Transverse colon (tissue), 4 donors: ENCODE data around the gene SEMA3A.

Experiments used
- EP300 ChIP-seq: sonication (generic); formaldehyde crosslinking; IDR thresholded peaks from one replicate; pipeline ENCODE4 v1.6.1; 2017; ENCODE audit warnings: antibody characterized with exemption, low read depth
- POLR2A ChIP-seq: fragments of 450-650 bp; IDR thresholded peaks from one replicate; pipeline ENCODE4 v1.6.1; 2016; ENCODE audit warnings: antibody characterized with exemption, mild to moderate bottlenecking, moderate library complexity
- POLR2AphosphoS5 ChIP-seq, 3 donors: sonication (generic); formaldehyde crosslinking; IDR thresholded peaks; one replicate each; pipeline ENCODE4 v1.6.1; 2016; ENCODE audit warnings: antibody characterized with exemption in 3 of 3
- TF ChIP-seq, protein P1 (sequence below), 5 experiments: fragments of 200-600 bp in 3 of 5; fragments of 450-650 bp in 2 of 5; sonication (generic) in 3 of 5; IDR thresholded peaks; 1 replicate in 2 of 5; 2 replicates in 3 of 5; pipeline ENCODE4 v1.5.1; 2016 to 2017; ENCODE audit warnings: antibody characterized with exemption in 5 of 5, inconsistent platforms in 3 of 5, mild to moderate bottlenecking in 2 of 5, moderate library complexity in 1 of 5

DNA sequence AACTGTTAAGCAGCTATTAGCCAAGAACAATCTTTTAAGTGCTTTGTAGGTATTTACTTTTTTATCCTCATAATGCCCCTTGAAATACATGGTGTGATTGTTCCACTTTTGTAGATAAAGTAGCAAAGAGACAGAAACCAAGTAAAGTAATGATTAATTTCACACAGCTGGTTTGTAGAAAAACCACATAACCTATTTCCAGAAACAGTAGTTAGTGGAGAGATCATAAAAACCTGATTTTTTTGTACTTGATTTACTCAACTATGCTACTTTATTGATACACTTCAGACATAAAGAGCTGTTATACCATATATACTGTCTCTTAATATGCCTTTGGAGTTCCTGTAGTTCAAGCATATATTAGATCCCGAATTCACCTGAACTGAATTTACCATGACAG lies 118.4 kb downstream of the SEMA3A start:
- TF ChIP-seq POLR2A, result no peak
- no peak for TF ChIP-seq POLR2AphosphoS5 (IDR thresholded peaks at IDR 0.05)
- TF ChIP-seq, protein P1, sequence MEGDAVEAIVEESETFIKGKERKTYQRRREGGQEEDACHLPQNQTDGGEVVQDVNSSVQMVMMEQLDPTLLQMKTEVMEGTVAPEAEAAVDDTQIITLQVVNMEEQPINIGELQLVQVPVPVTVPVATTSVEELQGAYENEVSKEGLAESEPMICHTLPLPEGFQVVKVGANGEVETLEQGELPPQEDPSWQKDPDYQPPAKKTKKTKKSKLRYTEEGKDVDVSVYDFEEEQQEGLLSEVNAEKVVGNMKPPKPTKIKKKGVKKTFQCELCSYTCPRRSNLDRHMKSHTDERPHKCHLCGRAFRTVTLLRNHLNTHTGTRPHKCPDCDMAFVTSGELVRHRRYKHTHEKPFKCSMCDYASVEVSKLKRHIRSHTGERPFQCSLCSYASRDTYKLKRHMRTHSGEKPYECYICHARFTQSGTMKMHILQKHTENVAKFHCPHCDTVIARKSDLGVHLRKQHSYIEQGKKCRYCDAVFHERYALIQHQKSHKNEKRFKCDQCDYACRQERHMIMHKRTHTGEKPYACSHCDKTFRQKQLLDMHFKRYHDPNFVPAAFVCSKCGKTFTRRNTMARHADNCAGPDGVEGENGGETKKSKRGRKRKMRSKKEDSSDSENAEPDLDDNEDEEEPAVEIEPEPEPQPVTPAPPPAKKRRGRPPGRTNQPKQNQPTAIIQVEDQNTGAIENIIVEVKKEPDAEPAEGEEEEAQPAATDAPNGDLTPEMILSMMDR (IDR thresholded peaks at IDR 0.05), result no peak
- TF ChIP-seq EP300, result no peak
